GM19438 (cell line): ENCODE measurements around the gene RAP2A.

Source experiments
- ATAC-seq: cut with Tn5 transposase; IDR thresholded peaks from one replicate; pipeline ENCODE4 v1.9.1; 2021; ENCODE audit warnings: low read depth; ENCODE audit not compliant: unreplicated experiment

The RAP2A gene

DNA sequence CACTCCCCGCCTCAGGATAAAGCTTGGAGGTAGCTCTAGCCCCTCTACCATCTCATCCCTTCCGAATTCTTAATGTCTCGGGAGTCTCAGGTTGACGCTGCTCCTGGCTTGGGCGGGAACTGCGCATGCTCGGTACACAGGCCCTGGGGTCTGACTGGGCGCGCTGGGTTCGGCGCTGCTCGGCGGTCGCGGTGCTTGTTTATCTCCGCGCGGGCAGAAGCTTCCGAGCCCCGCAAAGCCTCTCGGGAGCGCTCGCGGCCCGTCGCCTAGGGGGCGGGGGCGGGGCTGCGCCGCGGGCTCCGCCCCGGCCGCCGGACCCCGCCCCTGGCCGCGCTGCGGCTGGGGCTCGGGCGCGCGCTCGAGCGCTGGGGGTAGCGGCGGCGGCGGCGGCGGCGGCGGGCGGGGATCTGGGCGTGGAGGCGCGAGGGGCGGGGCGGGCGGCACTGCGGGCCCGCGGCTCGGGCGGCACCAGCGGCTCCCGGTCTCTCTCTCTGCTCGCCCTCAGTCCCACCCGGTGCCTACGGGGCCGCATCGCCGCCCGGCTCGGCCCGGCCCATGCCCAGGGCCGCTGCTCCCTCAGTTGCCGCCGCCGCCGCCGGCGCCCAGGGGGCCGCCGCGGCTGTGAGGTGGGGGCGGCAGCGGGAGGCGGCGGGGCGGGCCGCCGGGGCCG lies at the start of gene RAP2A:
TSS of gene RAP2A (plus strand) at position 443 of the 670 bp plus-strand sequence. CDS start 302 bp downstream, outside the sequence.
- peak; percentile 53 for ATAC-seq

DNA sequence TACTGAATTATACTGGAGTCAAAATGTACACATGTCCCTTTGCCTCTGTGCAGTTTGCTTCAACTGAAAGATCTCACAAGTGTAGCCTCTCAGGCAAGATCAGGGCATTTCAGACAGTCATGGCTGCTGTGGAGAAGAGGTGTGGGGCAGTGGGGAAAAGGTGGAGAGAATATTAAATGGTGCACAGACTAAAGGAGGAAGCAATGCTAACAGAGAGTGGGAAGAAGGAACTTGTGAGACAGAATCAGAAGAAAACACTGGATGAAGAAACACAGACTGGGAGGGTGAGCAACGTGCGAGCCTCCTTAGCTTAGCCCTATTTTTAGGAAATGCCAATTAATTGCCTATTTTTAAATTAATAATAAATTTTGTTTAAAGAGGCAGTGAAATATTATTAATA lies 49.6 kb upstream of the RAP2A start:
- ATAC-seq, result no peak

DNA sequence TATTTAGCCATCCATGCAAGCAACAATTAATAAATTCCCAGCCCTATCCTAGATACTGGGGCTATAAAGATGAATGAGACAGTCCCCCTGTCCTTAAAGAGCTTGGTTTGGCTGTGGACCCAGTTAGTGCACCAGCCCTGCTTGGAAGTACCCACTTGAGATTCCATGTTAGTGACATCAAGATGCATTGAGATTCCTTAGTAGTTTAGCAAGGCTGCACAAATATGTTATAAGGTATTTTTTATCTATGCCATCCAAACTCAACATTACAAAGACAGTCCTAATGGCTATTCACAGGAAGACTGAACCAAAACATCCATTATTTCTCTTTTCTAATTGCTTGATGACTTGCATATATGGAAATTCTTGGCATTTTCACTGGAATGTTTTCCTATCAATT lies 48.8 kb upstream of the RAP2A start:
- no peak for ATAC-seq

DNA sequence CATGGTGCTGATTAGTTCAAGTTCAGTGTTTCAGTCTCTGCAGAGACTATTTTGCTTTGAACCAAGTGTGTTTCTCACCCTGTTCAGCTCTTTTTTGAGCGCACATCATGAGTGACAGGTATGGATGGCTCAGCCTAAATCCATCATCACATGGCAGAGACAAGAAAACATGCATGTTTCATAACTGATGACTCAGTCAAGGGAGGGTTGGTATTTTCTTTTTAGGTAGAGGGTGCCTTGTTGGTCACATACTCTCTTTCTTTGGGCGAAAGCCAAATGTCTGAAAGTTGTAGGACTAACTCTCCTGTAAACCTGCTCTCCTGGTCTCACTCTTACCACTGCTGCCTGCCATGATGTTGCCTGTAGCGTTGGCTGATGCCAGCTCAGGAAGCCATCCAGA lies 48.1 kb upstream of the RAP2A start:
- no peak for ATAC-seq

DNA sequence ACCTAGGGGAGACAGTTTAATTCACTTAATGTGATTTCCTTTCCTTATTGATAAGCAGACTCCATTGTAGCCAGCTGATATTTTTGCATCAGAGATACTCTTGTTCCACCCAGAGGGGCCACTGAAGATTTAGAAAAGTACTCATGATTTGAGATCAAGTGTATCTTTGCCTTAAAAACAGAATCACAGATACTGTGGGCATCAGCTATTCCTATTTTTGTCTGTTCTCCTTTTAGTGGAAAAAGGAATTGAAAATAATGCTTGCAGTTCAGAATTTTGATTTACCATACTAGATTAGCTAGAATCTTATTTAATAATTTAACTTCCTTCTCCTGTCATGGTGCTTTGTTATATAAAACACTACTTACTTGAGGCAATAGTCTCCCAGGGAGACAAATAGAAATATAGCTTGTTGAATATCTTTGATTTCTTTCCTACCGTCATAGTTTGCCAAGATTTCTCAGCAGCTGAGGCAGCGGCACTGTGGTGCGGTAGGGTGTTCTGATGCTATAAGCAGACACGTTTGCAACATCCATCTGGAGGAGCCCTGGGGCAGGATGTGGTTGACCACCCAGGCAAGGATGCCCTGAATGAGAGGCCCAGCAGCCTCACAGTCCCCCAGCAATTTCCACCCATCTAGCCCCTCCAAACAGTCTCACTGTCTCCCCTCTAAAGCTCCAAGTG lies 47.0 kb upstream of the RAP2A start:
- peak; percentile 49 for ATAC-seq

DNA sequence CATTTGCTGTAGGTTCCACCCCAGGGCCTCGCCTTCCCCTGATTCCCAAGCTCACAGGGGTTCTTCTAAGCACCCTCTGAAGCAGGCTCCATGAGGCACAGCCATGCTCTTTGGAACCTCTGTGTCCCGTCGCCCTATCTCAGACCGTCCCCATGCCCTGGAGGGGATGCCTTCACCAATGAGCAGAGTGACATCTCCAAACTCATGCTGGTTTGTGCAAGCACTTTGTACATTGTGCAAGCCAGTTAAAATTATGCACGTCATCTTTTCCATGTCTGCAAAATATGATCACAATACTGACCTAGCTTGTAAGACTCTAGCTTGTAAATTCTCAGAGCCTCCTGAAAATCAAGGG lies 46.5 kb upstream of the RAP2A start:
- no peak for ATAC-seq

DNA sequence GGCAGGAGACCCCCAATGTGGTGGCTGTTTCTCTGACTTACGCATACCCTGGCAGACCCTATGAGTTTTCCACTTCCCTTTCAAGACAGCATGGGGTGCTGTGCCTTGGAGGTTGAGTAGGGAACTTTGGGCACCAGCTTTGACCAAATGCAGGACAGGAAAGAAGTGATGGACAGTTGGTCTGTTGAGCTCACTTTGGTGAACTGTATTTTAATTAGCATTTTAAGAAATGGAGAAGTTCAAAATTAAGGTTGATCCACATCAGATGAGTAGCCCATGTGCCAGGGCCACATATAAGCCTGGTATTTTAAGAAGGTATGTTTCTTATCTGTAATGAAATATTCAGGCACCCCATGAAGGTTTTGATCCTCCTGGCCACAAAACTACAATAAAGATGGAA lies 46.1 kb upstream of the RAP2A start:
- ATAC-seq, result no peak

DNA sequence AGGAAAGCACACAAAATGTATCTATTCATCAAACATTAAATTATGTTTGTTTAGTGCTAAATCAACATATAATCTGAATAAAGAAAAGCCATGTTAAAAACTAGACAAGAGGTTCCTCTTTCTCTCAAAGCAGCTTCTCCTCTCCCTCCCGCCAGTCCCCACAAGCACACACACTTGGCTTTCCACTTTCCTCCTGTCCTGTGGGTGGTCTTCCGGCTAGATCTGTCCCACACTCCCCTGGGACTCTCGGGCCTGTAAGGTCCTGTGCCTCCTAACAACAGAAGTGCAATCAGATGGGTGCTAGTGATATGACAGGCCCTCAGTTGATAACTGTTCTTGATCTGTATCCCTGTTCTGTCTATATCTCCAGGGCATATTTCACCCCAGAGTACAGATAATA lies 45.6 kb upstream of the RAP2A start:
- no peak for ATAC-seq

DNA sequence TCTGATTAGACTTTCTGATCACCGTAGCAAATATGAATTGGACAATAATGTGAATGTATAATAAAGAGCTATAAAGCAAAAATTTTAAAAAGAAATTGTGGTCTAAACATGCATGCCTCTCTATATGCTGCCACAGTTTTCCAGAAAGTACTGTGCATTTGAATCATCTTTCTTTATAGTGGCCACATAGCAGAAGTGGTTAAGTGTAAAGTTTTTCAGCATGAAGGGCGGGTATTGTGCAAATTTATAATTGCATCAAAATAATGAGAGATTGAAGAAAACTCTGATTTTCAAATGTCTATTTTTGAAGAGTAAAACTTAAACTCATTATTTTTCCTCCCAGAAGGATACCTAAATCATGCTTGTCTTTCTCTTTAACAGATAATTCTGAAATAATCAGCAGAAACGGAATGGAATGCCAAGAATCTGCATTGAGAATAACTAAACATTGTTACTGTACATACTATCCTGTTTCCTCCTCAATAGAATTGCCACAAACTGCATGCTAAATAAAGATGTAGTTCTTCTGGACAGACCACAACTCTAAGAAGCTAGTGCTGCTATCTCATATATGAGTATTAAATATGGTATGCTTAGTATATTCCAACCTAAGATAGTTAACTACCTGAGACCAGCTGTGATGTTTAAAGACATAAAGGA lies 42.9 kb upstream of the RAP2A start:
- no peak for ATAC-seq

DNA sequence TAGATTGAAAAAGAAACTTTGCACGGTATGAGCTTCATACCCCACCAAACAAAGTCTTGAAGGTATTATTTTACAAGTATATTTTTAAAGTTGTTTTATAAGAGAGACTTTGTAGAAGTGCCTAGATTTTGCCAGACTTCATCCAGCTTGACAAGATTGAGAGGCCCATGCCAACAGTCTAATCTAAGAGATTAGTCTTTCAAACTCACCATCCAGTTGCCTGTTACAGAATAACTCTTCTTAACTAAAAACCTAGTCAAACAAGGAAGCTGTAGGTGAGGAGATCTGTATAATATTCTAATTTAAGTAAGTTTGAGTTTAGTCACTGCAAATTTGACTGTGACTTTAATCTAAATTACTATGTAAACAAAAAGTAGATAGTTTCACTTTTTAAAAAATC lies 41.9 kb upstream of the RAP2A start:
- no peak for ATAC-seq

DNA sequence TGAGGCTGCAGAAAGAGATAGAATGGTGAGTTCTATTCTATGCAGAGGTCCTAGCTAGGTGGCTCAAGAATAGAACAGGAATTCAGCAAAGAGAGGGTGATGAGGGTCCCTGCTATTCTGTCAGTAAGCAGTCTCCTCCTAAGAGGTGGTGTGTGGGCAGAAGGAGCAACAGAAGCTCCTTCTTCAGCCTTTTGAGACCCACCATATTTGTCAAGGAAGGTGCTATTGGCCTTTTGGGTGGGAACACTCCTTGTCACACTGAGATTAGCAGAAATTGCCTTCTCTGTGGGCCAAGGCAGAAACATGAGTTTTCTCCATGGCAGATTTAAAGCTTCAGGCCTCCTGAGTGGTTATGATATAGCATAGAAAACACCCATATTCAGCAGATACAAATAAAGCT lies 39.4 kb upstream of the RAP2A start:
- no peak for ATAC-seq

DNA sequence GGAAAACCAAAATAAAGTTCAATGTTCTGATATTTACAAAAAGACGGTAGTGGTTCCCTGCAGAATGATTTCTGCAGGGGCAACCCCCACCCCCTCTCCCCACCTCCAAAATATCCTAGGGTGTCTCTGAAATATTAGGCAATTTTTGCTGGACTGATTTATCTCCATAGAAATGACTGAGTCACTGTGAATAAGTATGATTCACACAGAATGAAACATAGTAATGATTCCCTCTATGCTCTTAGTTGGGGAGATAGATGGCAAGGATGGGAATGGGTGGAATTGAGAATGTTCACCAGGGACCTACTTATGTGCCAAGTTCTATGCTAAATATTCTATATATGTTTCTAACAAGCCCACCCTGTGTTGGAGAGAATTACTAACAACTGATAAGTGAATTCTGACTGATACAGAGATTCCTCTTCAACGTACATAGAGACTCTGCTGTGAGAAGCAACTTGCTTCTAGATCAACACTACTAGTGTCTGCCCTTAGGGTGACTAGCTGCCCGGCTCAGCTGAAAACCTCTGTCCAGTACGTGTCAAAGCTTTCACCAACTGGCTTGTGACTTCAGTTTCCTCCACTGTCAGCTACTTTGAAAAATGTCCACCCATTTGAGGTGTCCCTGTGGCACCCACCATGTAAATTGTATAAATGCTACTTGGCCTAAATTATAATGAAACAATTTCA lies 38.4 kb upstream of the RAP2A start:
- no peak for ATAC-seq

DNA sequence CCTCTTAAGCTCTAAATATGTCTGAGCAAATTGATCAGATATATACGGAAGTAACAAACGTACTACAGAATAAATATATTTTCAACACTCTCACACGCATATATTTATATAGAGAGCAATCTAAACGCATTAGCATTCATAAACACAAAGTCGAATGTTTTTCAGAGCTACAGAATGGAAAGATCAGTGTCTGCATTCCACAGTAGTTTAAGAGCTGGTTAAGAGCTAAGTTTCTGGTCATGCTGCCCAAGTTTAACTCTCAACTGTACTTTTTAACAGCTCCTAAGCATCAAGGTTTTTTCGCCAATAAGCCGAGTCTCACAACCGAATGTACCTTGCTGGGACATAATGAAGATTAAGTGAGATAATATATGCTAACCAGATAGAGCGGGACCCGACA lies 36.7 kb upstream of the RAP2A start:
- no peak for ATAC-seq

DNA sequence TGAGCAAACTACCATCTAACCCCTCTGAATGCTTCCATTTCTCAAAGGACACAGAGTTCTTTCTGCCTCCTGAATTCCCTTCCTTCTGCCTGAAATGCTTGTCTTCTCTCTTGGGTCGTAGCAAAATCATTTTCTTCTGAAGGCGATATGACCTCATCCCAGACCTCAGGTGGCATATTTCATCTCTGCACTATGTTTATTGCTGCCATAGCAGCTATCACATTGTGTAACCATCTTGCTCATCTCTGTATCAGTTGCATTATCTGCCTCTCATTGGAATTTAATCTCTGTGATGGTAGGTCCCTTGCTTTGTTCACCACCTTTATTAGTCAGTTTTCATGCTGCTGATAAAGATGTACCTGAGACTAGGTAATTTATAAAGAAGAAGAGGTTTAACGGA lies 32.5 kb upstream of the RAP2A start:
- no peak for ATAC-seq

DNA sequence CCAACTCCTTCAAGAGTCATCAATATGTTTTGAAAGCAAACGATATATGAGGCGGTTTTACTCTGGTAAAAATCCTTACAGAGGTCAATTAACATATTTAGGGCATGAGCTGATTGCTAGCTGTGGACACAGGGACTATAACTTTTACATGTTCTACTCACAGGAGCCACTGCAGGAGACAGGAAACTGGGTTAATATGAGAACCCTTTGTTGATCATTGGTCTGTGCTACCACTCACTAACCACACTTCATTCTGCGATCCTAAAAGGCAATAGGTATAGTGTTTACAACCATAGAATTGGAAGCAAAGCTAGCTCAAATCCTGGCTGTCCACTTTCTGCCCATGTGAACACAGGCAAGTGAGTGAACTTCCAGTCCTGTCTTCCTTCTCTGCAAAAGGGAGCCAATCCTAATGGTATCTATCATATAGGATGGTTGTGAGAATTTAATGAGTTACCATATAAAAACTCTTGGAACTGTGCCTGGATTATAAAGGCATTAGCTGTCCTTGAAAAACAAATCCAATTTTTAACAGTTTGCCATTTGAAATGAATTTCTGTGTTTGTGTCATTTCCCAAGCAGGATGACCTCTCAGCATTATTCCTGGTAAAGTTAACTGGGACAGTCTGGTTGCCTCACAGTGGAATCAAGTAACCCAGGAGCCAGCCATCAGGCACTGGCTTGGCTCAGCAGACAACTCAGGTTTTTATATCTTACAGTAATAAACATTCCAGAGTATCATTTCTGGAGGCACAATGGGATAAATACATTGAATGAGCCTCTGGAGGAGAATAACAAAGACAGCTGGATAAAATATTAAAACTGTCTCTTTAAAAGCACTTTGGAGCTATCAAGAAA lies 29.8 kb upstream of the RAP2A start:
- ATAC-seq, result peak; percentile 52

DNA sequence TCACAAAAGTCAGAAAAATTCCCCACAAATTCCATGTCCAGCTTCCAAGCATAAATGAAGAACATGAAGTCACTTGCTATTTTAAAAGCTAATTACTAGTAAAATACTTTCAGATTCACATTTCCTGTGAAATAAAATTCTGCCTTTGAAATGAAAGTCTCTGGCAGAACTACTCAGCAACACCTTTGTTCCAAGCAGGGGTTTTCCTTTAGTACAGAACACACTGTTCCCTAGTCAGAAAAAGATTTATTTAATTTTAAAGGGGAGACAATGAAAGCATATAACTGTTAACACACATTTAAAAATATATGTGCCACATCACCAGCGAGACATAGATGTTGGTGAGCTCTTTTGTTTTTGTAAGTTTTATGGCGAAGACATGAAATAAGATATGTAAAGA lies 26.4 kb upstream of the RAP2A start:
- no peak for ATAC-seq

DNA sequence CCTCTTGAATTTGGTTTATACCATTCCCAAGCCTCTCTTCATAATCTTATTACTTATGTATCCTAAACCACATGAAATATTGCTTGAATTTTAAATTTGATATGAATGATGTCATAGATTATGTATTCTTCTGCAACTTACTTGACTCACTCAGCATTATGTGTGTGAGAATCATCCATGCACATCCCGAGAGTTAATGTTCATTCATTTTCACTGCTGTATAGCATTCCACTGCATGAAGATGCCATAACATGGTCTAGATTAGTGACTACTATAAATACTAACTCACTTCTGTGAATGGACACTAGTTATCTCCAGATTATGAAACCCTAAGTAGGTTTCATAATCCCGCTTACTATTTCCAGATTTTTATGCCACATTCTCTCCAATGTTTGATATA lies 25.0 kb upstream of the RAP2A start:
- no peak for ATAC-seq

DNA sequence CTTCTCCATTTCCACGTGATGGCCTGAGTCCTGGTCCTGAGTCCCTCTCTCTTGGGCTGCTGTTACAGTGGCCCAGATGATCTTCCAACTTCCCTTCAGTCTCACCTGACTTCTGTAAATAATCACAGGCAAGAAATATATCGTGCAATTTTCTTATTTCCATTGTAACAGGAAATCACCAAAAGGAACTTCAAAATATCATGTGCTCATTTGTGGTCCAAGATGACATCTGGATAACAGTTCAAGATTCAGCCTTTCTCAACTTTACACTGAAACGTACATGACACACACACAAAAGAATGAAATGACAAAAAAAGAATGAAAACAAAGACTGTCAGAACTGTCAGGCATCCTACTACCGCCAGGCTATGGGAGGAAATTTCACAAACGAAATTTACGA lies 22.0 kb upstream of the RAP2A start:
- ATAC-seq, result no peak

DNA sequence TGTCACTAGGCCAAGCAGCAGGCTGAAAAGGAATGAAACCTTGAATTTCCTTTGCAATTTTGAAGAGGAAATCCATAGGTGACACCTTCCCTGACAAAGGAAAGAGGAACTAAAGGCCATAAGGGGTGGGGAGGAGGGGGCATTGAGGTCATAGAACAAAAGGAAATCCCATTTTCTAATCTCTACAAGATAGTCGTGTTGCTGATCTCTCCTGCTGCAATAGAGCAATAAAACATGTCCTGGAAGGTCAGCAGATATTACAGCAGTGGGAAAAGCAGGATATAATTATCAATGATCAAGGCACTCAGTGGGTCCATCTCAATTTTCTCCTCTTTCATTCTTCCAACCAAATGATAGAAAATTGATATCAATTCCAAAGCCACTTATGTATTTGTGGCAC lies 20.3 kb upstream of the RAP2A start:
- no peak for ATAC-seq

DNA sequence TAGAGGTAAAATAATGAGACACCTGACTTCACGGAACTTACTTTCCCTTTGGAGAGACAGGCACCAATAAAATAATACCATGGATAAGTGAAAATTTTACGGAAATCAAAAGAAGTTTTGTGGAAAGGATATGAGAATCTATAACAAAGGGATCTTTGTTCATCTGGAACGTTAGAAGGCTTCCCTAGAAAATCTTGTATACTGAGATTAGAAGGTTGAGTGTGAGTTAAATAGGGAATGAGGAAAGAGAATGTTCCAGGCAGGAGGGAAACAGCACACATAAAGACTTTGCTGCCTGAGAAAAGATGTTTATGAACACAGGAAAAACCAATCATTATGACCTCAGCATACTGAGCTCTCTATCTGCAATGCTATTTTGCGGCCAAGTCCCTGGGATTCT lies 19.6 kb upstream of the RAP2A start:
- no peak for ATAC-seq

DNA sequence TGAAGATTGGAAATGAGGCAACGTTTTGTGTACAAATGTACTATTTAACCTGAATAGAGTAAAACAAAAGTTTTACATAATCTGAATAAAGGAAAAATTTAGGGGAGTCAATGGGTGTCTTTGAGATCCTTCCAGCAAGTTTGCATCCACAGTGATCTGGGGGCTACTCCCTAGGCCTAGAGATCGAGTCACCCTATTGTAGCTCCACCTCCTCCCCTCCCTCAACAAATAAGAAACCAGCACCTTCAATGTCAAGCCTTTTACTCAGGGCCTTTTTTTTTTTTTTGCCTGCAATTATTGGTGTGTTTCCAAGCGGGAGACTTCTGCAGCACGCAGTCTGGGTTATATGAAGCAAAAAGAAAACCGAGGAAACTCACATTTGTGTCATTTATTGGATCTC lies 16.3 kb upstream of the RAP2A start:
- ATAC-seq, result no peak
